GM19455 (cell line): ENCODE measurements around the gene BEAN1.

Experiments used
- ATAC-seq: cut with Tn5 transposase; IDR thresholded peaks from one replicate; pipeline ENCODE4 v1.9.1; 2021; ENCODE audit not compliant: unreplicated experiment

The BEAN1 gene, protein sequence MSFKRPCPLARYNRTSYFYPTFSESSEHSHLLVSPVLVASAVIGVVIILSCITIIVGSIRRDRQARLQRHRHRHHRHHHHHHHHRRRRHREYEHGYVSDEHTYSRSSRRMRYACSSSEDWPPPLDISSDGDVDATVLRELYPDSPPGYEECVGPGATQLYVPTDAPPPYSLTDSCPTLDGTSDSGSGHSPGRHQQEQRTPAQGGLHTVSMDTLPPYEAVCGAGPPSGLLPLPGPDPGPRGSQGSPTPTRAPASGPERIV

GRCh38 chr16:66427036-66427860 lies at the start of gene BEAN1:
Gene BEAN1, plus strand, starts transcription at chr16:66427295. Its CDS starts 10,382 bp downstream, at chr16:66437677.
- no peak for ATAC-seq

DNA sequence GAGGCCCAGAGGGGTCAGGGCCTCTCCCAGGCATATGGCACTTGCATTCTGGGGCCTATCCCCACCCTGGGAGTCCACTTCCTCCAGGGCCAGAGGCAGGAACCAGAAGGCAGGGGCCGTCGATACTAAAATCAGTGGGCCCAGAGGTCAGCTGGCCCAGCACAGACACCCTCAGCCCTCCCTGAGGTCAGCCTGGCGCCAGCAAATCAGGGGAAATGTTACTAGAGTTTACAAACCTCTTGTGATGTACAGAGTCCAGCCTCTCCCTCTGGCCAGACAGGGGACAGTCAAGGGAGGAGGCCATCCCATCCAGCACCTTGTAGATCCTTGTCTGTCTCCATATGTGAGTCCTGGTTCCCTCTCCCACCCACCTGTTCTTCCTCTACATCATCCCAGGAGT lies 49.8 kb upstream of the BEAN1 start:
- ATAC-seq = no peak

DNA sequence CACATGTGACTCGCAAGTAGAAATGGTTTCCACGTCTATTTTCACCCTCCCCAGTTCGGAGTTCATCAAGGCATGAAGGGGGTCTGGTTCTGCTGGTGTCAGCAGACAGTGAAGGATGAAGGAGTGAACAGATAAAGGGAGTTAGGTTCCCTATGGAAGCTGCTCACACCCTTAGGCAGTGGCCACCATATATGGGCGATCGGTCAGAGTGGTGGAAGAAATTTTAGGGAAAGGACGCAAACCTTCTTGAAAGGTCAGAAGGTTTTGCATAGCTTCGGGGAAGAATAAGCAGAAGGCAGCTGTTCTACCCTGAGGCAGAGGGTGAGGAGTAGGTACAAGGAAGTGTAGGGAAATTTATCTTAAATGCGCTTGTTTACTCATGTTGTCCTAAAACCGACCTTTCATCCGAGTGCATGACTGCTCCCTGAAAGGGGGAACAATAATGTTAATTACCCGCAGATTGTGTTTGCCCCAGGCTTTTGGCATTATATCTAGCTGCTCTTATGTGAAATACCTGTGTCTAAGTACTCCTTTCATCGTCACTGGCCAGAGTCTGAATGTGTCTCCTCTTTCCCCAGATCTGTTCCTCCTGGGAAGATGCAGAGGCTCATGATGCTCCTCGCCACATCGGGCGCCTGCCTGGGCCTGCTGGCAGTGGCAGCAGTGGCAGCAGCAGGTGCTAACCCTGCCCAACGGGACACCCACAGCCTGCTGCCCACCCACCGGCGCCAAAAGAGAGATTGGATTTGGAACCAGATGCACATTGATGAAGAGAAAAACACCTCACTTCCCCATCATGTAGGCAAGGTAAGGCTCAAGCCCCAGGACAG lies 48.1 kb upstream of the BEAN1 start:
- no peak for ATAC-seq

GRCh38 chr16:66379571-66379941 lies 47.5 kb upstream of the BEAN1 start:
- ATAC-seq = no peak

- ATAC-seq = no peak
Observed at GRCh38 chr16:66380421-66380820, 46.7 kb upstream of the BEAN1 start.

- no peak for ATAC-seq
Observed at GRCh38 chr16:66381585-66382170, 45.4 kb upstream of the BEAN1 start.

- no peak for ATAC-seq
Observed at GRCh38 chr16:66382171-66382965, 44.7 kb upstream of the BEAN1 start.

GRCh38 chr16:66382966-66383299 lies 44.2 kb upstream of the BEAN1 start:
- no peak for ATAC-seq

DNA sequence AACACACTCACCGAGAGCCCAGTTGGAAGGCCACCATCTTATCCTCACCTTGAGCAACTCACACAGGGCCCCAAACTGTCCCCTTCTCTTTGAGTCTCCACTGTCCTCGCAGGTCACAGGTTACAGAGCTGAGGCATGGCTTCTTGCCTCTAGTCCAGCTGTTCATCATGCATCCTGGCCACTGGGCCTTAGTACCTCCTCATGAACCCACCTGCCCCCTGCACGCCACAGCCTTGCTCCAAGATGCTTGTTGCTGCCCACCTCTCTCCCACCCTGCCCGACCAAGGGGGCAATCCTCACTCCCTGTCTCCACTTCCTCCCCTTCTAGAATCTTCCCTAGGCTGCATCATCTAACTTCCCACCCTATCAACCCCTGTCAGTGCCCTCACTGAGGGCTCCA lies 43.5 kb upstream of the BEAN1 start:
- ATAC-seq = no peak

GRCh38 chr16:66385415-66385814 lies 41.7 kb upstream of the BEAN1 start:
- no peak for ATAC-seq

DNA sequence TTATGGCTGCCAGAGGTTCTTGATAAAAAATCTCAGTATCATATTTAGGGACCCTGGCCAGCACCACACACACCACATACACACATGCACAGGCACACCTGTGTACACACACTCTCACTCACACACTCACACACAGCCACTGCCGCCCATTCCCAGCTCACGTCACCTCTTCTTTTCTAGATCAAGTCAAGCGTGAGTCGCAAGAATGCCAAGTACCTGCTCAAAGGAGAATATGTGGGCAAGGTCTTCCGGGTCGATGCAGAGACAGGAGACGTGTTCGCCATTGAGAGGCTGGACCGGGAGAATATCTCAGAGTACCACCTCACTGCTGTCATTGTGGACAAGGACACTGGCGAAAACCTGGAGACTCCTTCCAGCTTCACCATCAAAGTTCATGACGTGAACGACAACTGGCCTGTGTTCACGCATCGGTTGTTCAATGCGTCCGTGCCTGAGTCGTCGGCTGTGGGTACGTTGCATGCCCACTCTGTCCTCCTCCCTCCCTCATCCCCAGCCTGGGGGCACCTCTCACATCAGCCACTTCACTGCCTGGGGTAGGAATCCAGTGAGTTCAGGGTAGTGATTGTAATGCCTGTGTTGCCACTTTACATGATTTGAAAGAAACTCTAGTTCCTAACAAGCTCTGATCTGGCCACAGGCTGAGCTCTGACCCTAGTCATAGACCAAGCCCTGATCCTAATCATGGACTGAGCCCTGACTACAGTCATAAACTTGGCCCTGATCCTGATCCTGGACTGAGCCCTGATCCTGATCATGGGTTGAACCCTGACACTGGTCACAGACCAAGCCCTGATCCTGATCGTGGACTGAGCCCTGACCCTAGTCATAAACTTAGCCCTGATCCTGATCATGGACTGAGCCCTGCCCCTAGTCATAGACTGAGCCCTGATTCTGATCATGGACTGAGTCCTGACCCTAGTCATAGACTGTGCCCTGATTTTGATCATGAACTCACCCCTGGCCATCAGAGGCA lies 40.2 kb upstream of the BEAN1 start:
- no peak for ATAC-seq

GRCh38 chr16:66387817-66388332 lies 39.2 kb upstream of the BEAN1 start:
- ATAC-seq = no peak

DNA sequence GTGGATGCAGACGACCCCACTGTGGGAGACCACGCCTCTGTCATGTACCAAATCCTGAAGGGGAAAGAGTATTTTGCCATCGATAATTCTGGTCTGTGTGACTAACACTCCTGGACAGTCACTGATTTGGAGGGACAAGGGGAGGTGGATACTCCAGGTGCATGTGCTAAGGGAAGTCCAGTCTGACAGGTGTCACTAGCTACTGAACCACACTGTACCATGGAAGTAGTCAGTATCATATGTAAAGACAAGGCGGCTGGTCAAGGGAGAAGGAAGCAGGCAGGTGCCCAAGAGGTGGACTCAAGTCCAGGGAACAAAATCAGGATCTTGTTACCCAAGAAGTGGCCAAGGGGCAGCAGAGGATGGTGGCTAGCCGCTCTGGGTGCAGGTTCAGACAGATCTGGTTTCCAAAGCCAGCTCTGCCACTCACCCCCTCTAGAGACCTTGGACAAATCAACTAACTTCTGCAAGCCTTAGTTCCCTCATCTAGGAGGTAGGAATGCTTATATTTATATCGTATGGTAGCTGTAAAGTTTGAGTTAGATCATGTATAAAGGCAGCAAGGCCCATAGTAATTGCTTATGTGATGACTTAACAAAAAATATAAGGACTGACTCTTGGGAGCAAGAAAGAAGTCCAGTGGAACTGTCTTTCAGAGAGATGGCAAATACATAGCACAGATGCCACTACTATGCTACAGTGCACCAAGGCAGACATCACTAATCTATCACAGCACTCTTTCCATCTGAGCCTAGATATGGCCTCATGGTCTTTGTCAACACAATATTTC lies 38.5 kb upstream of the BEAN1 start:
- no peak for ATAC-seq

DNA sequence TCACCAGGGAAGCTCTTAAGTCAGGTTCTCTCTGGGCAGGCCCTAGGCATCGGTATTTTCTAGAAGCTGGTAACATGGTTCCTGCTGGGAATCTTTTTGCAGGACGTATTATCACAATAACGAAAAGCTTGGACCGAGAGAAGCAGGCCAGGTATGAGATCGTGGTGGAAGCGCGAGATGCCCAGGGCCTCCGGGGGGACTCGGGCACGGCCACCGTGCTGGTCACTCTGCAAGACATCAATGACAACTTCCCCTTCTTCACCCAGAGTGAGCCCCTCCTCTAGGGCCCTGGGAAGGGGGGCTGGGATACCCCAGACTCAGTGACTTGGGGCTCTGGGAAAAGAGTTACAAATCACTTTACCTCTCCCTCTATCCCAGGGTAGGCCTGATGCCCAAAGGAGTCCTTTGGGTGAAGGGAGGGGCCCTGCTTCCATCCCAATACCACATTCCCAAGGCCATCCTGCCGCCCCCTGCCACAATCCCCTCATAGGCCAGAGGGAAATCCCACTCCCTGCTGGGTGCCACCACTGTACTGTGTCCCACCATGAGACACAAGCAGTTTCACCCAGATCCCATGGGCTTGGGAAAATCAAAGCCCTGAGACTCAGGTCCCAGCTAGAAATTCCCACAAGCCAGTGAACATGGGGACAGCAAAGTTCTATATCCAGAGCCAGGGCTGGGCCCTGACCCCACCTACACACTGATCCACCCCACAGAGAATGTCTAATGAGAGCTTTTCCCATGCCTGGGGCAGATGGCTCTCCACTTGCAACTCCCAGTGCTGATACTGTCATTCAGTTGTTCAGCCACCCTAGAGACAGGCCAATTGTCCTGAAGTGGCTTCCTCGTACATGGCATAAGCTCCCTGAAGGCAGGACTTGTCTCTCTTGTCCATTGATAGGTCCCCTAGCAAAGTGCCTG lies 37.6 kb upstream of the BEAN1 start:
- ATAC-seq = no peak

DNA sequence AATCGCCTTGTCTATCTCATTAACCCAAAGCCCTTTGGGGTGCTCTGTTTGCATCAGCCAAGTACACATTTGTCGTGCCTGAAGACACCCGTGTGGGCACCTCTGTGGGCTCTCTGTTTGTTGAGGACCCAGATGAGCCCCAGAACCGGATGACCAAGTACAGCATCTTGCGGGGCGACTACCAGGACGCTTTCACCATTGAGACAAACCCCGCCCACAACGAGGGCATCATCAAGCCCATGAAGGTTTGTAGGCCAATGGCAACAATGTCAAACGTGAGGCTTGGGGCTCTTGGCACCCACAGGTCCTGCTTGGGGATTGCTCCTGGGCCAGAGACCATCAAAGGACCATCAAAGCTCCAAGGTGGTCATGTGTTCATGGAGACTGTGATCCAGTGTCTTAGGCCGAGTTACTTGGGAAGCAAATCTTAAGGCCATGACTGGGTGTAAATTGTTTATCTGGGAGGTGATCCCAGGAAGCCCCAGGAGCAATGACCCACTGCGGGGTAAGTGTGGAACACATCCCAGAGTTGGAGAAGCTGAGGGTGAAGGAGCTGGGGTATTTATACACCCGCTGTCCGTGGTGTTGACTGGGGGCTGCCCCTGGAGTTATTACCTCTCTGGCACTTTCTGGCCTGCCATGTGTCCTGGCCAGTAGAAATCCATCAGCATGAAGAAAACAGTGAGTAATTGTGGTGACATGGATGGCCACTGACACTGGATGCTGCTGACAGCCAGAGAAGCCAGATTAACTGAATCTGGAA lies 36.6 kb upstream of the BEAN1 start:
- ATAC-seq = no peak
